ENCODE results near the gene IGF2.
"Not testable (repeated sequence)": the region's sequence is repeated elsewhere in the genome, so short reads cannot be mapped to it uniquely, and the experiment has no call there.

IGF2 gene

GRCh38 chr11:2127482-2128129, 11.6 kb downstream of the IGF2 start:
- H3K36me3 ChIP-seq (ENCODE audit: insufficient read depth, low read length), result no peaks in the 10 kb centered on the region
- no peaks in the 10 kb centered on the region for H3K9me3 ChIP-seq (ENCODE audit: low read length)
- no peaks in the 10 kb centered on the region for H3K27me3 ChIP-seq (ENCODE audit: insufficient read depth, low read length)
- H3K4me1 ChIP-seq (ENCODE audit: insufficient read depth, low read length), result no peaks in the 10 kb centered on the region
- H2AFZ ChIP-seq (ENCODE audit: low read depth, low read length), result no peak overlapping the region
- H3K4me3 ChIP-seq (ENCODE audit: low read length), result no peak overlapping the region

- H3K9me3 ChIP-seq (ENCODE audit: low read length), result no peaks in the 10 kb centered on the region
- H3K4me3 ChIP-seq (ENCODE audit: low read length), result no peak overlapping the region
- no peaks in the 10 kb centered on the region for H3K4me1 ChIP-seq (ENCODE audit: insufficient read depth, low read length)
- H3K36me3 ChIP-seq (ENCODE audit: insufficient read depth, low read length), result no peaks in the 10 kb centered on the region
- H3K27me3 ChIP-seq (ENCODE audit: insufficient read depth, low read length), result peaks cover 5% of the 10 kb centered on the region
- H2AFZ ChIP-seq (ENCODE audit: low read depth, low read length), result no peak overlapping the region
Observed at GRCh38 chr11:2126520-2127085, 12.6 kb downstream of the IGF2 start.

- not testable (repeated sequence) for H3K4me1 ChIP-seq (ENCODE audit: insufficient read depth, low read length)
- peaks cover 16% of the 10 kb centered on the region for H3K27me3 ChIP-seq (ENCODE audit: insufficient read depth, low read length)
Observed at GRCh38 chr11:2124736-2125484, 14.3 kb downstream of the IGF2 start.

GRCh38 chr11:2123628-2123960, 15.6 kb downstream of the IGF2 start:
- no peaks in the 10 kb centered on the region for H3K36me3 ChIP-seq (ENCODE audit: insufficient read depth, low read length)
- H3K4me3 ChIP-seq (ENCODE audit: low read length), result no peak overlapping the region
- H3K9me3 ChIP-seq (ENCODE audit: low read length), result no peaks in the 10 kb centered on the region
- no peak overlapping the region for H2AFZ ChIP-seq (ENCODE audit: low read depth, low read length)
- H3K27me3 ChIP-seq (ENCODE audit: insufficient read depth, low read length), result peaks cover 16% of the 10 kb centered on the region
- no peaks in the 10 kb centered on the region for H3K4me1 ChIP-seq (ENCODE audit: insufficient read depth, low read length)

More at GRCh38 chr11:2124736-2125484, 14.3 kb downstream of the IGF2 start:
- H2AFZ ChIP-seq (ENCODE audit: low read depth, low read length); H3K4me3 ChIP-seq (ENCODE audit: low read length); H3K36me3 ChIP-seq (ENCODE audit: insufficient read depth, low read length); H3K9me3 ChIP-seq (ENCODE audit: low read length): not testable (repeated sequence)

- Histone ChIP-seq H2AFZ (ENCODE audit: low read depth, low read length) (no peak overlapping the region), H3K4me1 (ENCODE audit: insufficient read depth, low read length) (no peaks in the 10 kb centered on the region), H3K27me3 (ENCODE audit: insufficient read depth, low read length) (peaks cover 16% of the 10 kb centered on the region), H3K9me3 (ENCODE audit: low read length) (no peaks in the 10 kb centered on the region), H3K36me3 (ENCODE audit: insufficient read depth, low read length) (no peaks in the 10 kb centered on the region), H3K4me3 (ENCODE audit: low read length) (no peak overlapping the region)
Observed at GRCh38 chr11:2122907-2123627, 16.1 kb downstream of the IGF2 start.

- Histone ChIP-seq H3K27me3 (ENCODE audit: insufficient read depth, low read length) (peaks cover 16% of the 10 kb centered on the region), H3K4me3 (ENCODE audit: low read length) (no peak overlapping the region), H3K36me3 (ENCODE audit: insufficient read depth, low read length) (no peaks in the 10 kb centered on the region), H3K9me3 (ENCODE audit: low read length) (no peaks in the 10 kb centered on the region), H3K4me1 (ENCODE audit: insufficient read depth, low read length) (no peaks in the 10 kb centered on the region), H2AFZ (ENCODE audit: low read depth, low read length) (no peak overlapping the region)
Observed at GRCh38 chr11:2122222-2122906, 16.8 kb downstream of the IGF2 start.

- Histone ChIP-seq H3K27me3 (ENCODE audit: insufficient read depth, low read length) (peaks cover 16% of the 10 kb centered on the region), H3K4me3 (ENCODE audit: low read length) (no peak overlapping the region), H2AFZ (ENCODE audit: low read depth, low read length) (no peak overlapping the region), H3K9me3 (ENCODE audit: low read length) (peaks cover 3% of the 10 kb centered on the region), H3K36me3 (ENCODE audit: insufficient read depth, low read length) (no peaks in the 10 kb centered on the region), H3K4me1 (ENCODE audit: insufficient read depth, low read length) (no peaks in the 10 kb centered on the region)
Observed at GRCh38 chr11:2121227-2122130, 17.7 kb downstream of the IGF2 start.

GRCh38 chr11:2120359-2121100, 18.7 kb downstream of the IGF2 start:
- H3K4me3 ChIP-seq (ENCODE audit: low read length), result no peak overlapping the region
- peaks cover 16% of the 10 kb centered on the region for H3K27me3 ChIP-seq (ENCODE audit: insufficient read depth, low read length)
- no peaks in the 10 kb centered on the region for H3K36me3 ChIP-seq (ENCODE audit: insufficient read depth, low read length)
- H3K9me3 ChIP-seq (ENCODE audit: low read length), result peaks cover 7% of the 10 kb centered on the region
- no peak overlapping the region for H2AFZ ChIP-seq (ENCODE audit: low read depth, low read length)
- no peaks in the 10 kb centered on the region for H3K4me1 ChIP-seq (ENCODE audit: insufficient read depth, low read length)

- Histone ChIP-seq H2AFZ (ENCODE audit: low read depth, low read length) (no peak overlapping the region), H3K4me3 (ENCODE audit: low read length) (no peak overlapping the region), H3K4me1 (ENCODE audit: insufficient read depth, low read length) (no peaks in the 10 kb centered on the region), H3K9me3 (ENCODE audit: low read length) (peaks cover 10% of the 10 kb centered on the region), H3K27me3 (ENCODE audit: insufficient read depth, low read length) (peaks cover 16% of the 10 kb centered on the region), H3K36me3 (ENCODE audit: insufficient read depth, low read length) (no peaks in the 10 kb centered on the region)
Observed at GRCh38 chr11:2118677-2119076, 20.5 kb downstream of the IGF2 start.

- Histone ChIP-seq H3K27me3 (ENCODE audit: insufficient read depth, low read length) (peaks cover 11% of the 10 kb centered on the region), H3K4me1 (ENCODE audit: insufficient read depth, low read length) (no peaks in the 10 kb centered on the region), H3K9me3 (ENCODE audit: low read length) (peaks cover 10% of the 10 kb centered on the region), H3K36me3 (ENCODE audit: insufficient read depth, low read length) (no peaks in the 10 kb centered on the region), H2AFZ (ENCODE audit: low read depth, low read length) (no peak overlapping the region), H3K4me3 (ENCODE audit: low read length) (no peak overlapping the region)
Observed at GRCh38 chr11:2116680-2117079, 22.5 kb downstream of the IGF2 start.

- Histone ChIP-seq H3K4me3 (ENCODE audit: low read length) (no peak overlapping the region), H3K36me3 (ENCODE audit: insufficient read depth, low read length) (no peaks in the 10 kb centered on the region), H3K9me3 (ENCODE audit: low read length) (peaks cover 12% of the 10 kb centered on the region), H2AFZ (ENCODE audit: low read depth, low read length) (no peak overlapping the region), H3K27me3 (ENCODE audit: insufficient read depth, low read length) (peaks cover under 1% of the 10 kb centered on the region), H3K4me1 (ENCODE audit: insufficient read depth, low read length) (no peaks in the 10 kb centered on the region)
Observed at GRCh38 chr11:2115308-2115707, 23.9 kb downstream of the IGF2 start.

Measured in neuron (in vitro differentiated cells).